HPDE6-E6E7 (cell line): ENCODE data around the gene MED13L.
"Not testable (repeated sequence)": the region's sequence is repeated elsewhere in the genome, so short reads cannot be mapped to it uniquely, and the experiment has no call there.

Experiments used
- DNase-seq: peaks from one replicate; pipeline ENCODE4 v3.0.0; 2011; ENCODE audit warnings: missing footprints; ENCODE audit errors: extremely low spot score

Gene MED13L

GRCh38 chr12:116153113-116153512, 124.4 kb downstream of the MED13L start:
- no peak for DNase-seq

- DNase-seq: no peak
These were observed 125.2 kb downstream of the MED13L start for GRCh38 chr12:116152268-116152667.

GRCh38 chr12:116150452-116150851, 127.0 kb downstream of the MED13L start:
- no peak for DNase-seq

- no peak for DNase-seq
These were observed 127.5 kb downstream of the MED13L start for GRCh38 chr12:116150001-116150400.

GRCh38 chr12:116148844-116149243, 128.6 kb downstream of the MED13L start:
- DNase-seq: no peak

GRCh38 chr12:116146386-116146785, 131.1 kb downstream of the MED13L start:
- DNase-seq: no peak

- DNase-seq: no peak
These were observed 132.0 kb downstream of the MED13L start for GRCh38 chr12:116145451-116145850.

GRCh38 chr12:116144384-116144783, 133.1 kb downstream of the MED13L start:
- no peak for DNase-seq

- DNase-seq: no peak
These were observed 133.6 kb downstream of the MED13L start for GRCh38 chr12:116143909-116144308.

- DNase-seq: no peak
These were observed 134.3 kb downstream of the MED13L start for GRCh38 chr12:116142936-116143898.

GRCh38 chr12:116141833-116142162, 135.7 kb downstream of the MED13L start:
- DNase-seq: no peak

GRCh38 chr12:116141110-116141832, 136.2 kb downstream of the MED13L start:
- no peak for DNase-seq

GRCh38 chr12:116140529-116140928, 137.0 kb downstream of the MED13L start:
- DNase-seq: no peak

GRCh38 chr12:116138781-116139180, 138.7 kb downstream of the MED13L start:
- no peak for DNase-seq

- DNase-seq: no peak
These were observed 139.1 kb downstream of the MED13L start for GRCh38 chr12:116138364-116138763.

- no peak for DNase-seq
These were observed 140.2 kb downstream of the MED13L start for GRCh38 chr12:116137318-116137717.

- DNase-seq: no peak
These were observed 141.2 kb downstream of the MED13L start for GRCh38 chr12:116136340-116136739.

- DNase-seq: peak; percentile 31
These were observed 142.1 kb downstream of the MED13L start for GRCh38 chr12:116135209-116135930.

- no peak for DNase-seq
These were observed 143.8 kb downstream of the MED13L start for GRCh38 chr12:116133636-116134214.

GRCh38 chr12:116133149-116133548, 144.3 kb downstream of the MED13L start:
- DNase-seq: no peak

GRCh38 chr12:116131987-116132386, 145.5 kb downstream of the MED13L start:
- not testable (repeated sequence) for DNase-seq

GRCh38 chr12:116131176-116131575, 146.3 kb downstream of the MED13L start:
- no peak for DNase-seq
